Measurements from ENCODE around the gene PGLYRP2.

DNA sequence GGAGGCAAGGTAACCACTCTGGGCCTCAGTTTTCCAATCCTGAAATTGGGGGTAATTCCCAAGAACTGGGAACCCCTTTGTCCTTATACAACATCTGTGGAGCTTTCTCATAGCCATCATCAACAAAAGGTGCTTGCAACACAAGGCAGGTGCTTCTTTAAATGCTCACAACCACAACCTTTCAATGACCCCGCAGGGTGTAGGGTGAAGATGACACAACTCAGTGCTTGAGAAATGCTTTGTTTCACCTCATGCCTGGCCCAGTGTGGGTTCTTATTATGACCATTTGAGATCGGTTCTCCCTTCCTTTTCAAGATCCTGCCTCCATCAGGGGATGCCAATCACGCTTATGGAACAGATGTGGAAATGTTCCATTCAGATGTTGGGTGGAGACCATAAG is 38.0 kb downstream of the PGLYRP2 start:
- TF ChIP-seq, protein P1, sequence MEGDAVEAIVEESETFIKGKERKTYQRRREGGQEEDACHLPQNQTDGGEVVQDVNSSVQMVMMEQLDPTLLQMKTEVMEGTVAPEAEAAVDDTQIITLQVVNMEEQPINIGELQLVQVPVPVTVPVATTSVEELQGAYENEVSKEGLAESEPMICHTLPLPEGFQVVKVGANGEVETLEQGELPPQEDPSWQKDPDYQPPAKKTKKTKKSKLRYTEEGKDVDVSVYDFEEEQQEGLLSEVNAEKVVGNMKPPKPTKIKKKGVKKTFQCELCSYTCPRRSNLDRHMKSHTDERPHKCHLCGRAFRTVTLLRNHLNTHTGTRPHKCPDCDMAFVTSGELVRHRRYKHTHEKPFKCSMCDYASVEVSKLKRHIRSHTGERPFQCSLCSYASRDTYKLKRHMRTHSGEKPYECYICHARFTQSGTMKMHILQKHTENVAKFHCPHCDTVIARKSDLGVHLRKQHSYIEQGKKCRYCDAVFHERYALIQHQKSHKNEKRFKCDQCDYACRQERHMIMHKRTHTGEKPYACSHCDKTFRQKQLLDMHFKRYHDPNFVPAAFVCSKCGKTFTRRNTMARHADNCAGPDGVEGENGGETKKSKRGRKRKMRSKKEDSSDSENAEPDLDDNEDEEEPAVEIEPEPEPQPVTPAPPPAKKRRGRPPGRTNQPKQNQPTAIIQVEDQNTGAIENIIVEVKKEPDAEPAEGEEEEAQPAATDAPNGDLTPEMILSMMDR (IDR thresholded peaks at IDR 0.05; ENCODE audit: low read depth, low read length): no peak
- no peak for TF ChIP-seq EZH2phosphoT487 (IDR thresholded peaks at IDR 0.05; ENCODE audit: low read depth)

All from OCI-LY3 (cell line).